GM23338 (cell line): Measurements from ENCODE around the gene BANP. TPM values are rescaled to one million over a fixed set of nuclear protein-coding genes. Genes with fewer than 3 reads are reported as not detected.

Source experiments
- ATAC-seq: fragments of 200-7000 bp; cut with Tn5 transposase; 3 replicates; pipeline ENCODE4 v1.9.1; 2020
- DNase-seq: peaks from one replicate; pipeline ENCODE4 v3.0.0-alpha.2; 2015; ENCODE audit warnings: low spot score
- H2AFZ ChIP-seq: fragments of 200-600 bp; sonication (generic); 2 replicates; pipeline ENCODE4 v1.8.0; 2016; ENCODE audit warnings: antibody characterized with exemption, mild to moderate bottlenecking, moderate library complexity
- H3F3A ChIP-seq: fragments of 200-600 bp; sonication (generic); replicated peaks from 2 replicates; pipeline ENCODE4 v1.8.0; 2017; ENCODE audit warnings: antibody characterized with exemption, mixed run types, low read depth
- H3K27ac ChIP-seq: fragments of 200-600 bp; sonication (generic); 2 replicates; pipeline ENCODE4 v1.6.1; 2016; ENCODE audit warnings: low read depth
- H3K27me3 ChIP-seq: fragments of 200-600 bp; sonication (generic); 2 replicates; pipeline ENCODE4 v1.8.0; 2016; ENCODE audit warnings: mild to moderate bottlenecking, mixed run types, moderate library complexity; ENCODE audit not compliant: insufficient read depth
- H3K36me3 ChIP-seq: fragments of 200-600 bp; sonication (generic); 2 replicates; pipeline ENCODE4 v1.8.0; 2016; ENCODE audit warnings: mild to moderate bottlenecking; ENCODE audit not compliant: insufficient read depth
- H3K4me1 ChIP-seq: fragments of 200-600 bp; sonication (generic); 2 replicates; pipeline ENCODE4 v1.8.0; 2016; ENCODE audit warnings: mild to moderate bottlenecking, moderate library complexity; ENCODE audit not compliant: insufficient read depth
- H3K4me2 ChIP-seq: fragments of 200-600 bp; sonication (generic); 2 replicates; pipeline ENCODE4 v1.7.1; 2017; ENCODE audit warnings: mixed run types
- H3K4me3 ChIP-seq: fragments of 200-600 bp; sonication (generic); 2 replicates; pipeline ENCODE4 v1.6.1; 2016; ENCODE audit warnings: mixed run types
- H3K79me2 ChIP-seq: fragments of 200-600 bp; sonication (generic); replicated peaks from 2 replicates; pipeline ENCODE4 v1.8.0; 2017; ENCODE audit warnings: mild to moderate bottlenecking; ENCODE audit not compliant: insufficient read depth
- H3K9me2 ChIP-seq: fragments of 200-600 bp; sonication (generic); 2 replicates; pipeline ENCODE4 v1.8.0; 2017; ENCODE audit not compliant: insufficient read depth
- H4K20me1 ChIP-seq: fragments of 200-600 bp; sonication (generic); replicated peaks from 2 replicates; pipeline ENCODE4 v1.8.0; 2017; ENCODE audit warnings: mild to moderate bottlenecking; ENCODE audit not compliant: insufficient read depth
- H3K27ac Mint-ChIP-seq: 2 replicates; pipeline ENCODE4 v1.8.0; 2020; ENCODE audit warnings: inconsistent platforms, mild to moderate bottlenecking, moderate library complexity, mixed read lengths
- H3K27me3 Mint-ChIP-seq: 3 replicates; pipeline ENCODE4 v1.8.0; 2022; ENCODE audit warnings: low read depth, mild to moderate bottlenecking, moderate library complexity, mixed read lengths, inconsistent platforms; ENCODE audit not compliant: insufficient read depth, poor library complexity
- H3K36me3 Mint-ChIP-seq: 3 replicates; pipeline ENCODE4 v1.8.0; 2021; ENCODE audit warnings: low read depth, mild to moderate bottlenecking, inconsistent platforms, moderate library complexity, mixed read lengths
- H3K4me1 Mint-ChIP-seq: 3 replicates; pipeline ENCODE4 v1.8.0; 2020; ENCODE audit warnings: mild to moderate bottlenecking, inconsistent platforms, mixed read lengths
- H3K4me3 Mint-ChIP-seq: 3 replicates; pipeline ENCODE4 v1.8.0; 2021; ENCODE audit warnings: moderate library complexity, mild to moderate bottlenecking, inconsistent platforms, mixed read lengths
- H3K9me3 Mint-ChIP-seq: 3 replicates; pipeline ENCODE4 v1.8.0; 2020; ENCODE audit warnings: moderate library complexity, mild to moderate bottlenecking, inconsistent platforms, mixed read lengths
- EZH2phosphoT487 ChIP-seq: fragments of 200-600 bp; sonication (generic); IDR thresholded peaks from one replicate; pipeline ENCODE4 v1.8.1; 2018; ENCODE audit warnings: antibody characterized with exemption; ENCODE audit not compliant: unreplicated experiment
- JUNB ChIP-seq: IDR thresholded peaks from one replicate; pipeline ENCODE4 v1.6.1; 2016; ENCODE audit warnings: antibody characterized with exemption; ENCODE audit not compliant: unreplicated experiment
- REST ChIP-seq: IDR thresholded peaks from one replicate; pipeline ENCODE4 v1.6.1; 2018; ENCODE audit warnings: antibody characterized with exemption; ENCODE audit not compliant: unreplicated experiment
- polyA plus RNA-seq: library from polyadenylated mRNA; unstranded; fragments of >200 nt; fragmentation: Nextera tagmentation; extraction: Ambion mirVana; gene quantifications from 2 replicates; pipeline ENCODE4 v1.2.1, GENCODE V29; 2016
- total RNA-seq: library from RNA; depleted of rRNA; stranded (reverse); fragments of >200 nt; shearing (Covaris generic); gene quantifications from 2 replicates; pipeline ENCODE4 v1.2.3, GENCODE V29; 2014
- TF ChIP-seq, protein P1 (sequence below): fragments of 250-450 bp; sonication (Bioruptor Pico); IDR thresholded peaks from 2 replicates; pipeline ENCODE4 v1.5.0; 2020; ENCODE audit warnings: mild to moderate bottlenecking, moderate library complexity
- TF ChIP-seq, protein P2 (sequence below): IDR thresholded peaks from 2 replicates; pipeline ENCODE4 v1.6.1; 2016; ENCODE audit warnings: antibody characterized with exemption

Gene BANP
- total and polyA plus RNA-seq, 2 experiments from 2014 or later: 22.3 to 48.0 TPM

GRCh38 chr16:87948119-87948545, 3.1 kb upstream of the BANP start:
- H3K4me3 Mint-ChIP-seq: no peak overlapping the region
- no peak for ATAC-seq
- peak overlapping the region; percentile 55; the same call in 1 of the 2 replicates for H3K27ac Mint-ChIP-seq

GRCh38 chr16:87948735-87949070, 2.5 kb upstream of the BANP start:
- TF ChIP-seq, protein P1, sequence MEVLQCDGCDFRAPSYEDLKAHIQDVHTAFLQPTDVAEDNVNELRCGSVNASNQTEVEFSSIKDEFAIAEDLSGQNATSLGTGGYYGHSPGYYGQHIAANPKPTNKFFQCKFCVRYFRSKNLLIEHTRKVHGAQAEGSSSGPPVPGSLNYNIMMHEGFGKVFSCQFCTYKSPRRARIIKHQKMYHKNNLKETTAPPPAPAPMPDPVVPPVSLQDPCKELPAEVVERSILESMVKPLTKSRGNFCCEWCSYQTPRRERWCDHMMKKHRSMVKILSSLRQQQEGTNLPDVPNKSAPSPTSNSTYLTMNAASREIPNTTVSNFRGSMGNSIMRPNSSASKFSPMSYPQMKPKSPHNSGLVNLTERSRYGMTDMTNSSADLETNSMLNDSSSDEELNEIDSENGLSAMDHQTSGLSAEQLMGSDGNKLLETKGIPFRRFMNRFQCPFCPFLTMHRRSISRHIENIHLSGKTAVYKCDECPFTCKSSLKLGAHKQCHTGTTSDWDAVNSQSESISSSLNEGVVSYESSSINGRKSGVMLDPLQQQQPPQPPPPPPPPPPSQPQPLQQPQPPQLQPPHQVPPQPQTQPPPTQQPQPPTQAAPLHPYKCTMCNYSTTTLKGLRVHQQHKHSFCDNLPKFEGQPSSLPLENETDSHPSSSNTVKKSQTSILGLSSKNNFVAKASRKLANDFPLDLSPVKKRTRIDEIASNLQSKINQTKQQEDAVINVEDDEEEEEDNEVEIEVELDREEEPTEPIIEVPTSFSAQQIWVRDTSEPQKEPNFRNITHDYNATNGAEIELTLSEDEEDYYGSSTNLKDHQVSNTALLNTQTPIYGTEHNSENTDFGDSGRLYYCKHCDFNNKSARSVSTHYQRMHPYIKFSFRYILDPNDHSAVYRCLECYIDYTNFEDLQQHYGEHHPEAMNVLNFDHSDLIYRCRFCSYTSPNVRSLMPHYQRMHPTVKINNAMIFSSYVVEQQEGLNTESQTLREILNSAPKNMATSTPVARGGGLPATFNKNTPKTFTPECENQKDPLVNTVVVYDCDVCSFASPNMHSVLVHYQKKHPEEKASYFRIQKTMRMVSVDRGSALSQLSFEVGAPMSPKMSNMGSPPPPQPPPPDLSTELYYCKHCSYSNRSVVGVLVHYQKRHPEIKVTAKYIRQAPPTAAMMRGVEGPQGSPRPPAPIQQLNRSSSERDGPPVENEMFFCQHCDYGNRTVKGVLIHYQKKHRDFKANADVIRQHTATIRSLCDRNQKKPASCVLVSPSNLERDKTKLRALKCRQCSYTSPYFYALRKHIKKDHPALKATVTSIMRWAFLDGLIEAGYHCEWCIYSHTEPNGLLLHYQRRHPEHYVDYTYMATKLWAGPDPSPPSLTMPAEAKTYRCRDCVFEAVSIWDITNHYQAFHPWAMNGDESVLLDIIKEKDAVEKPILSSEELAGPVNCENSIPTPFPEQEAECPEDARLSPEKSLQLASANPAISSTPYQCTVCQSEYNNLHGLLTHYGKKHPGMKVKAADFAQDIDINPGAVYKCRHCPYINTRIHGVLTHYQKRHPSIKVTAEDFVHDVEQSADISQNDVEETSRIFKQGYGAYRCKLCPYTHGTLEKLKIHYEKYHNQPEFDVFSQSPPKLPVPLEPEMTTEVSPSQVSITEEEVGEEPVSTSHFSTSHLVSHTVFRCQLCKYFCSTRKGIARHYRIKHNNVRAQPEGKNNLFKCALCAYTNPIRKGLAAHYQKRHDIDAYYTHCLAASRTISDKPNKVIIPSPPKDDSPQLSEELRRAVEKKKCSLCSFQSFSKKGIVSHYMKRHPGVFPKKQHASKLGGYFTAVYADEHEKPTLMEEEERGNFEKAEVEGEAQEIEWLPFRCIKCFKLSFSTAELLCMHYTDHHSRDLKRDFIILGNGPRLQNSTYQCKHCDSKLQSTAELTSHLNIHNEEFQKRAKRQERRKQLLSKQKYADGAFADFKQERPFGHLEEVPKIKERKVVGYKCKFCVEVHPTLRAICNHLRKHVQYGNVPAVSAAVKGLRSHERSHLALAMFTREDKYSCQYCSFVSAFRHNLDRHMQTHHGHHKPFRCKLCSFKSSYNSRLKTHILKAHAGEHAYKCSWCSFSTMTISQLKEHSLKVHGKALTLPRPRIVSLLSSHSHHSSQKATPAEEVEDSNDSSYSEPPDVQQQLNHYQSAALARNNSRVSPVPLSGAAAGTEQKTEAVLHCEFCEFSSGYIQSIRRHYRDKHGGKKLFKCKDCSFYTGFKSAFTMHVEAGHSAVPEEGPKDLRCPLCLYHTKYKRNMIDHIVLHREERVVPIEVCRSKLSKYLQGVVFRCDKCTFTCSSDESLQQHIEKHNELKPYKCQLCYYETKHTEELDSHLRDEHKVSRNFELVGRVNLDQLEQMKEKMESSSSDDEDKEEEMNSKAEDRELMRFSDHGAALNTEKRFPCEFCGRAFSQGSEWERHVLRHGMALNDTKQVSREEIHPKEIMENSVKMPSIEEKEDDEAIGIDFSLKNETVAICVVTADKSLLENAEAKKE (CRISPR knock-in tag): no peak
- TF ChIP-seq, protein P2, sequence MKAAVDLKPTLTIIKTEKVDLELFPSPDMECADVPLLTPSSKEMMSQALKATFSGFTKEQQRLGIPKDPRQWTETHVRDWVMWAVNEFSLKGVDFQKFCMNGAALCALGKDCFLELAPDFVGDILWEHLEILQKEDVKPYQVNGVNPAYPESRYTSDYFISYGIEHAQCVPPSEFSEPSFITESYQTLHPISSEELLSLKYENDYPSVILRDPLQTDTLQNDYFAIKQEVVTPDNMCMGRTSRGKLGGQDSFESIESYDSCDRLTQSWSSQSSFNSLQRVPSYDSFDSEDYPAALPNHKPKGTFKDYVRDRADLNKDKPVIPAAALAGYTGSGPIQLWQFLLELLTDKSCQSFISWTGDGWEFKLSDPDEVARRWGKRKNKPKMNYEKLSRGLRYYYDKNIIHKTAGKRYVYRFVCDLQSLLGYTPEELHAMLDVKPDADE: no peak
- TF ChIP-seq JUNB (no peak), REST (no peak)
- 0 out of 2 replicates have a peak, but pooled peaks cover 3% of the 10 kb centered on the region for H3F3A ChIP-seq
- no peak overlapping the region for H3K4me3 Mint-ChIP-seq
- H3K27ac ChIP-seq: no peak overlapping the region
- no peaks in the 10 kb centered on the region for H3K9me3 Mint-ChIP-seq
- peaks cover 20% of the 10 kb centered on the region for H3K79me2 ChIP-seq
- H3K4me1 Mint-ChIP-seq: peaks cover 41% of the 10 kb centered on the region
- H3K27me3 Mint-ChIP-seq: peaks cover 21% of the 10 kb centered on the region
- DNase-seq: no peak
- H3K4me1 ChIP-seq: peaks cover 10% of the 10 kb centered on the region
- H3K4me3 ChIP-seq: no peak overlapping the region
- peak overlapping the region; percentile 24; the same call in 1 of the 2 replicates for H3K27ac Mint-ChIP-seq
- H3K27me3 ChIP-seq: no peaks in the 10 kb centered on the region
- H3K36me3 Mint-ChIP-seq: peaks cover 11% of the 10 kb centered on the region
- H2AFZ ChIP-seq: no peak overlapping the region
- H4K20me1 ChIP-seq: peaks cover 11% of the 10 kb centered on the region; the same call in 1 of the 2 replicates
- H3K4me2 ChIP-seq: no peak overlapping the region
- H3K36me3 ChIP-seq: no peaks in the 10 kb centered on the region
- ATAC-seq: no peak
- H3K9me2 ChIP-seq: no peaks in the 10 kb centered on the region

More at GRCh38 chr16:87948119-87948545, 3.1 kb upstream of the BANP start:
- H4K20me1 ChIP-seq: peaks cover 7% of the 10 kb centered on the region; the same call in 1 of the 2 replicates
- Mint-ChIP-seq H3K27me3 (peaks cover 21% of the 10 kb centered on the region), H3K36me3 (peaks cover 5% of the 10 kb centered on the region; the same call in 2 of the 3 replicates), H3K4me1 (peaks cover 36% of the 10 kb centered on the region), H3K9me3 (no peaks in the 10 kb centered on the region)
- no peaks in the 10 kb centered on the region for H3K36me3 ChIP-seq
- H3K27ac ChIP-seq: no peak overlapping the region
- TF ChIP-seq EZH2phosphoT487: no peak
- peaks cover 14% of the 10 kb centered on the region for H3K79me2 ChIP-seq
- H3K27me3 ChIP-seq: no peaks in the 10 kb centered on the region
- H3K4me1 ChIP-seq: peaks cover 10% of the 10 kb centered on the region
- no peak for DNase-seq
- no peak overlapping the region for H2AFZ ChIP-seq
- no peak overlapping the region for H3K4me2 ChIP-seq
- 0 out of 2 replicates have a peak, but pooled peaks cover 3% of the 10 kb centered on the region for H3F3A ChIP-seq
- H3K4me3 ChIP-seq: no peak overlapping the region
- H3K9me2 ChIP-seq: no peaks in the 10 kb centered on the region
